Measurements from ENCODE around the gene GPR68.

GPR68 gene

DNA sequence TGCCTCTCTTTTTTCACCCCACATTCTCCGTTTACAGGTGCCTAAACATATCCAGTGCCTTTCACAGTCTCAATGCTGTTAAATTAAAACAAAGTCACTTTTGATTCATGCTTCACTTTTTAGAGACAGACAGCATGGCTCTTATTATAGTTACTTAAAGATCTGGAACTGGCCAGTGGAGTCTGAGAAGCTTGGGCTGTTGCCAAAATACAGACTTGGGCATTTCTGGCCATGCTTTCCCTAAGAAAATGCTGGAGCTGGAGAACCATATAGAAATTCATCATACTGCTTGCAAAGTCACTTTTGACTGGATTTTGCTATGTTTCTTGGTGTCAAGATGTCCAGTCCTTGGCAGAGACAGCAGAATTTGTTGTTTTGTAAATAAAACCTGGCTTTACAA is 12.2 kb upstream of the GPR68 start:
- DNase-seq (ENCODE audit: low read depth, low spot score): no peak
- TF ChIP-seq, protein P1, sequence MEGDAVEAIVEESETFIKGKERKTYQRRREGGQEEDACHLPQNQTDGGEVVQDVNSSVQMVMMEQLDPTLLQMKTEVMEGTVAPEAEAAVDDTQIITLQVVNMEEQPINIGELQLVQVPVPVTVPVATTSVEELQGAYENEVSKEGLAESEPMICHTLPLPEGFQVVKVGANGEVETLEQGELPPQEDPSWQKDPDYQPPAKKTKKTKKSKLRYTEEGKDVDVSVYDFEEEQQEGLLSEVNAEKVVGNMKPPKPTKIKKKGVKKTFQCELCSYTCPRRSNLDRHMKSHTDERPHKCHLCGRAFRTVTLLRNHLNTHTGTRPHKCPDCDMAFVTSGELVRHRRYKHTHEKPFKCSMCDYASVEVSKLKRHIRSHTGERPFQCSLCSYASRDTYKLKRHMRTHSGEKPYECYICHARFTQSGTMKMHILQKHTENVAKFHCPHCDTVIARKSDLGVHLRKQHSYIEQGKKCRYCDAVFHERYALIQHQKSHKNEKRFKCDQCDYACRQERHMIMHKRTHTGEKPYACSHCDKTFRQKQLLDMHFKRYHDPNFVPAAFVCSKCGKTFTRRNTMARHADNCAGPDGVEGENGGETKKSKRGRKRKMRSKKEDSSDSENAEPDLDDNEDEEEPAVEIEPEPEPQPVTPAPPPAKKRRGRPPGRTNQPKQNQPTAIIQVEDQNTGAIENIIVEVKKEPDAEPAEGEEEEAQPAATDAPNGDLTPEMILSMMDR (IDR thresholded peaks at IDR 0.05; ENCODE audit: insufficient read depth, low read length, missing control alignments): no peak
- POLR2A ChIA-PET: no interaction called here
- CTCF ChIA-PET: interaction anchor here (0.9 to 1.9 kb wide), 4 partner anchors 14 to 83 kb away, joined by 3 to 7 read pairs (median 5); no protein-coding TSS in a partner anchor
- no peak overlapping the region for H3K4me3 ChIP-seq (ENCODE audit: low read depth, low read length)

DNA sequence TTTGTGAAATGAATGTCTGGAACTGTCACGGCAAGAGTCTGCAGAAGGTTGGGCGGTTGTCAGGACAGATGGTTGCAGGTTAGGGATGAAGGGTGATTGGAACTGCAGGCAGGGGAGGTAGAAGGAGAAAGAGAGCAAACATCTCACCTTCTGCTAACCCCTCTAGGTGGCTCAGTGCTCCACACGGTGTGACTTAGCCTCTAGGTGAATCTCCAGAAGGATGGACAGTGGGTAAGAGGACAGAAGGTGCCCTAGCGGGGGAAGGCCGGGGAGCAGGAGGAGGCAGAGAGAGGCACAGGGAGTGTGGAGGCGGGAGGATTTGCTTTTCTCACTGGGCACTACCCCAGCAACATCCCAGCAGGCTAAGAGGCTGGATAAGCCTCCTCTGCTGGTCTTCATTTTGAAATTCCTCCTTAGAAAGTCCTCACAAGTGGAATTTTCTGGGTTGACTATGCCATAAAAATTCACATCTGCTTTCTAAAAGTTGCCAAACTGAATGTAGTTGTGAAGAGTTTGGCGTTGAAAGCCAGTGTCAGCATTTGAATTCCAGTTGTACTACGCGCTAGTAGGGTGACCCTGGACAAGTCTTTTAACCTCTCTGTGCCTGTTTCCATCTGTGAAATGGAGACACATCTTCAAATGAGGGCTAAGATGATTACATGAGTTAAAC is 10.7 kb upstream of the GPR68 start:
- no peak for DNase-seq (ENCODE audit: low read depth, low spot score)
- TF ChIP-seq, protein P1 (IDR thresholded peaks at IDR 0.05; ENCODE audit: insufficient read depth, low read length, missing control alignments): no peak
- ChIA-PET POLR2A (no interaction called here), CTCF (interaction anchor here (1.3 to 1.7 kb wide), 2 partner anchors 32 to 81 kb away, joined by 4 to 7 read pairs; no protein-coding TSS in a partner anchor)
- H3K4me3 ChIP-seq (ENCODE audit: low read depth, low read length): no peak overlapping the region

DNA sequence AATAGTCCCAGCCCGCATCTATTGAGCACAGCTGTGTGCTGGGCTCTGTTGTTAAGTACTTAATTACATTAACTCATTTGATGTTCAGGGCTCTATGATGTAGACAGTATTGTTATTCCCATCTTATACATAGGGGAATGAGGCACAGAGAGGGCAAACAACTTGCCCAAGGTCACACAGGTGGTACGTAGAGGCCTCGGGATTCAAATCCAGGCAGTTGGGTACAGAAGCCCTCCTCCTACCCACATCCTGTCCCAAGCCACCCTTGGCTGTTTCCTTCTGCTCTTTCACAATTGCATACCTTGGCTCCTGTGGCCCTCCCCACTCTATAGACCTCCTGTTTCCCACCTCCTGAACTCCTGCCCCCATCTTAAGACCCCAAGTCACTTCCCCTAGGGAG is 10.0 kb upstream of the GPR68 start:
- CTCF ChIA-PET: no interaction called here
- no peak for DNase-seq (ENCODE audit: low read depth, low spot score)
- POLR2A ChIA-PET: no interaction called here
- H3K4me3 ChIP-seq (ENCODE audit: low read depth, low read length): no peak overlapping the region
- TF ChIP-seq, protein P1 (IDR thresholded peaks at IDR 0.05; ENCODE audit: insufficient read depth, low read length, missing control alignments): no peak

DNA sequence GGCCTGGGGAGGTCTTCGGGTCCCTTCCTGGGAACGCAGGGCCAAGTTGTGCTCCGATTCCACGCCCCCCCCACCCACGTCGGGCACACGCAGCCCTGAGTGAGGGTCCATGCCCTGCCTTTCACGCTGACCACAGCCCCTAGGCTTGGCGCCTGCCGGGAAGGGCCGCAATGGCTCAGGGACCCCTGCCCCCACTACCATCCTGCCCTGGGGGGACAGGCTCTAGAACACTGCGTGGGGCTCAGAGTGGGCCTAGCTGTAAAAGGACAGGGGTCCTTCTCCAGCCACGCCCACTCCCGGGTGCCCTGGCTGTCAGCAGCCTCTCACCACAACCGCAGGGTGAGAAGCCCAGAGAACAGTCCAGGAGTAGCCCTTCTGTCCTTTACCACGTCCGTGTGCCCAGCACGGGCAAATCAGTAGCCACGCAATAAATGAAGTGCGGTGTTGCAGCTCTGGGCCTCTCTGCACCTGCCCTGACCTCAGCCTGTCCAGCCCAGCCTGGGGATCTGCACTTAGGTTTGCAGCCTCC is 9.4 kb upstream of the GPR68 start:
- TF ChIP-seq, protein P1 (IDR thresholded peaks at IDR 0.05; ENCODE audit: insufficient read depth, low read length, missing control alignments): no peak
- DNase-seq (ENCODE audit: low read depth, low spot score): no peak
- POLR2A ChIA-PET: no interaction called here
- peak overlapping the region; percentile 56 for H3K4me3 ChIP-seq (ENCODE audit: low read depth, low read length)
- CTCF ChIA-PET: no interaction called here

DNA sequence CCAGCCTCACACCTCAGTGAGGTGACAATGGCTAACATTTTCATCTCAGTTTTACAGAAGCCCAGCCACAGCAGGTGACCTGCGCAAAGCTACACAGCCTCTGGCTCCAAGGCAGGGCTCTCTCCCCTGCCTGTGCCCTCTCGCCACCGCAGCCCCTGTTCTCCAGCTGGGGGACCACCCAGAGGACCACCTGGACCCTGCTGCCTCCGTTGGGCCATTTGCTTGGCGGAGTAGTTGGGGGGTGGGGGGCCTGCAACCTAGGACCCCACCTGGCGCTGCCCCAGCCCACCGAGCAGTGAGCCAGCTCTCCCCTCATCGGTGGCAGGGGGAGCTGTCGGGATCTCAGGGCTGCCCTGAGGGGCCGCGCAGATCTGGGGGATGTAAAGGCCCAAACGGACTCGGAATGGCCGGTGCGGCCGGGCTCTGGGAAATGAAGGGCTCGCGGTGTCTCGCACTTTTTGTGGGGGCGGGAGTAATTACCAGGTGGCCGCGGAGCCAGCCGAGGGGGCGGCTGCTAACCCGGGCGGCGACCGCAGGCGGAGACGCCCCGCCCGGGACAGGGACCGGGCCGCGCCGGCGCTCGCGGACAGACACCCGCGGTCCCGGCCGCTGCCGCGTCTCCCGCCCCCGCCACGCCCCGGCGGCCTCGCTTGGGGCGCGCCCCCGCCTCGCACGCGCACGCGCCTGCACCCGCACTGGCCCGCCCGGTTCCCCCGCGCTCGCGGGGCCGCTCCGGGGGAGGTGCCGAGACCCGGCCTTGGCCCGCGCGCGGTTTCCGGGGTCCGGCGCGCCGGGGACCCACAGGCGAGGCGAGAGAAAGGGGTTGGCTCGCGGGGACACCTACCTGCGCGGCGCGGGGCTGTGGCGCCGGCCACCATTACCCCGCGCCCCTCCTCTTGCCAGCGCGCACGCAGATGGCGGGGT is 8.6 kb upstream of the GPR68 start:
- DNase-seq (ENCODE audit: low read depth, low spot score): no peak
- ChIA-PET POLR2A (no interaction called here), CTCF (interaction anchor here (0.7 kb wide), 1 partner anchor 10 kb away, joined by 3 read pairs; no protein-coding TSS in a partner anchor)

More for the DNA sequence above, 8.6 kb upstream of the GPR68 start:
- TF ChIP-seq, protein P1 (IDR thresholded peaks at IDR 0.05; ENCODE audit: insufficient read depth, low read length, missing control alignments): peak; percentile 30
- peak overlapping the region; percentile 56 for H3K4me3 ChIP-seq (ENCODE audit: low read depth, low read length)

Data from AG04449 (cell line).